Stimulated activated CD8-positive, alpha-beta memory T cell treated with anti-CD3 and anti-CD28 coated beads, Interleukin-4, amount 100 ng/mL, for 1 hour (primary cell): ENCODE measurements around the gene ACSL1.

ENCODE experiments used
- DNase-seq, 2 donors: peaks; one replicate each; pipeline ENCODE4 v3.0.0-alpha.2; 2020; ENCODE audit warnings: low read depth in 2 of 2, low spot score in 1 of 2

ACSL1 gene

DNA sequence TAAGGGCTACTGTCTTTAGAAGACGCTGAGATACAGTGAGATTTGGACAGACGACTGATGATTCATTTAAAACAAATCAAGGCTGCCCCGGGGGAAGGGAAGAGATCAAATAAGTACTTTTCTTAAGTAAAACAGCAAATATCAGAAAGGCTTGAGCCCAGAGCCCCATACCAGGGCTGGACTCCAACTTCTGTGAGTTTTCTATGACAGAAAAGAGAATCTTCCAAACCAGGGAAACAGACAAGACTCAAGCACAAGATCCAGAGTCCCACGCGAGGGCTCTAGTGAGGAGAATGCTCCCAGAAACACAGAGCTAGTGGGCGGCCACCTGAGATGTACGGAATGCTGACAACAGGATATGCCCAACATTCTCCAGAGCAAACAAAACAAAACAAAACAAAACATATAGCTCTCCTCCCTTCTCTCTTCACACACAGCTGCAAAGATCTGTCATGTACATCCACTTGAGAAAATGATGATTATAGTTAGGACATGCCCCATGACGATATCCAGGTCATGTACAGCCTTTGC, 13.1 kb downstream of the ACSL1 start:
- DNase-seq = no peak

DNA sequence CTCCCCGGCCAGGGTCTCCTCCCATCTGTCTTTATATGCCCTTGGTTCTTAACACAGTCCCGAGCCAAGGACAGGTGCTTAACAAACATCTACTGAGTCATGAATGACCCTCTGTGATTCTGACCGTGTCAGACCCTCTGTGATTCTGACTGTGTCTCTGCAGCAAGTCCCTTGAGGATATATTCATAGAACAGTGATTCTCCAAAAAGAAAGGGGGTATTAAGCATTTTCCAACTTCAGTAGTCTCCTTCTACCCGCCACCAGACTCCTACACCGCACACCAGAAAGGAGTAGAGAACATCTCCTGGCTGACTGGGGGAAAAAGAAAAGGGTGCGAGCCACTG, 13.6 kb downstream of the ACSL1 start:
- no peak for DNase-seq

DNA sequence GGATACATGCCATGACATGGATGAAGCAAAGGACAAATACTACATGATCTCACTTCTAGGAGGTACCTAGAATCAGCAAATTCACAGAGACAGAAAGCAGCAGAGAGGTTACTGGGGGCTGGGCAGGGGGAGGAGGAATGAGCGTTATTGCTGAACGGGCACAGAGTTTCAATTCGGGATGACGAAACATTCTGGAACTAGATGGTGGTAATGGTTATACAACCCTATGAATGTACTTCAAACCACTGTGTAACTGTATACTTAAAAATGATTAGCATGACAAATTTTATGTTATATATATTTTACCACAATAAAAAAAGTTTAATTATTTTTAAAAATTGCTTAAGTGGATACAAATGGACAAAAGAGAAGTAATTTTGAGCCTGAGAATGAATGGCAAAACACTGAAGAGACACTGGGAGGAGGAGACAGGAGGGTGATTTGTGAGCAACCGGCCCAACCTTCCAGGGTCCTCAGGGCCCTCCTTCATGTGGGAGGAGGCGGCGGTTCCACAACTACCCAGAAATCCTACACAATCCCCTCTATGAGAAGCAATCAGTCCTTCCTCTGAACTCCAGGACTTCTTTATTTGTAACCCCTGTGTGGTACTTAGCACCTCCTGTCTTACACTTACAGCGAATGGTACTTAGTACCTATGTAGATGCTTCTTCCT, 14.1 kb downstream of the ACSL1 start:
- no peak for DNase-seq

DNA sequence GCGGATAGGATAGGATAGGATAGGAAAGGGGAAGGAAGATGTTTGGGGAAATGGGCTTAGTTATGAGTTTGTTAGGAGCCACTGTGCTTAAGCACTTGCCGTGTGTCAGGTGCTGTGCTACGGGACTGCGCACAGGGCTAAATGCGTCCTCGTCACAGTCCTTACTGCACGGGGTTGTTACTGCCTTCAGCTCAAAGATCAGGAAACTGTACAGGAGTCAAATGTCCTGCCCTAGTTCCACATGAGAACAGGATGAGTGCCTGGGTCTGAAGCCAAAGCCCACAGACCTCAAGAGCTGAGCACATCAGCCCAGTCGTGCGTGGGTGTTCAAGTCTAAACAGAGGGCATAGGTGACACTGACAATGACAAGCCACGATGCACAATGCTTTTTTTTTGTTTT, 15.0 kb downstream of the ACSL1 start:
- DNase-seq = no peak

DNA sequence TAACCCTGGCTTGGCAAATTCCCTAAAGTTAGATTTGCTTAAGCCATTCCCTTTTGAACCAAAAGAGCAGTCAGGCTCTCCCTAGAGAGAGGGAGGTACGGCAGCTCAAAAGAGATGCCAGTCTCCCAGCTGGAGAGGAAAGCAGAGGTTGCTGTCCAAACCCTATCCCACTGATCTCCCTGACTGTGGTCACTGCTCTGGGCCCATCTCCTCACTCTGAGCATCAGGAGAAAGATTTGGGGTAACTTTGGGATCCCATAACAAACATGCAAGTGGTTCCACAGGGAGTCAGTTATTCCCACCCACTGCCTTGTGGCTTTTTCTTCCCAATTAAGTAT, 17.1 kb downstream of the ACSL1 start:
- DNase-seq = no peak

DNA sequence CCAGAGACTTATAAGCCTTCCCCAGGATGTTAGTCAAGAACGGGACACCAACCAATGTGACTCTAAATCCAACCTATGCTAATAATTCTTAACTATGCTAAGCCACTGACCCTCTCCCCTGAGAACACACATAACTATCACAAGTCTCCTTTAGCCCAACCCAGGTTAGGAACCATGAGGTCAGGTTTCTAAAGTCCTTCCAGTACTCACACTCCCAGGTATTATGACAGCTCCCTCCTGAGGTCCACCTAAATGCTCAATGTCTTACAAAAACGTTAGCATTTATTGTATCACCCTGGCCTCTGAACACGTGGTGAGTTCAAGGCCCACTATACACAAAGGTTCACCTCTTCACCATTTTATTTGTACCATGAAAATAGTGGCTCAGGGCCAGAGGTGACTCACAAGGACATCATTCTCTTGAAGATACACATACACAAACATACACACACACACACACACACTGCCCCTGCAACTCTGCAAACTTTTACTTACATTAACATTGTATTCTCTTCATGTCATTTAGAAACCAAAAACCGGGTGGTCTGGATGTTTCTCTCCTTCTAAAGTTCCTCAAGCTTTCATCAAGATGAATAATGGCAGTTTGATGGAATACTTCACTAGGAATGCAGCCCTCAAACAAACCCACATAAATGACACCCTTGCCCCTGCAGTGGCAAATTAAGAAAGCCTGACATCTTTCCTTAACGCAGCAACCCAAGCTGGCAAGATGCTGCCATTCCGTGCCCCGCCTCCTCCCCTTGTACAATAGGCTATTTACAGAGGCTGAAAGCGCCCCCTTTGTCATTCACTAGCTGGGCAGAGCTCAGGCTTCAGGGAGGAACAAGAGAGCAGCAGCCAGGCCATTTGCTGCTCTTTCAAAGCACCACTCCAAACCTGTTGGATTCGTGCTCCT, 17.7 kb downstream of the ACSL1 start:
- no peak for DNase-seq

DNA sequence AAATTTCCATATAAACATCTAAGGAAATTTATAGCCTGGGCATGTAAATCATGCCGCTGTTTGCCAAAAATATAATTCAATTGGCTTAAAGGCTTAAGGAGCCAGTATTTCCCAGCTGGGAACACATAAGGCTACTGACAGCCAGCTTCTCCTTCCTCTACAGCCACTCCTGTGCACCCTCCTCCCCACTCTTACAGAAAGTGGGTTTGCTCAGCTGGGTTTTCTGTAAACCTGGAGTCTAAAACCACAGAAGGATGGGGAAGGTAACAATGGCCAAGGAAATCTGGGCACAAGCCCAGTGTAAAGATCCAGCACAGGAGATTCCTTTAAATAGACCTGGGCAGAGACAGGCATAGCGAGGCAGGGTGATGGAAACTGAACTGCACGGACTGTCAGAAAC, 18.5 kb downstream of the ACSL1 start:
- no peak for DNase-seq

DNA sequence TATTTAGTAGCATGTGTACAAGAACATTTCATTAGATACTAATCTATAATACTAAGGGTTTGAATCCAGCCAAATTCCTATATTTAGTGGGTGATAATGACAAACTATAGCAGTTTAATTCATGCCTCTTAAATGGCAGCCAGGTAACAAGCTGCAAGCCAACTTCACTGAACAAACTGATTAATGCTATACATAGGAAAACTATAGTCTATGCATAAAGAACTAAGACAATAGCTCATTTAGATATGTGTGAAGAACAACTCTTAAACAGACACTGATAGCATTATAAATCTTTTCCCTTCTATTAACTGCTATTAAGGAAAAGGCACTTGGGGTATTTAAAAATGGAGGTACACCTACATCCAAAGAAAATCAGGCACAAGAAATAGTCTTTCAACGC, 19.1 kb downstream of the ACSL1 start:
- DNase-seq = no peak

DNA sequence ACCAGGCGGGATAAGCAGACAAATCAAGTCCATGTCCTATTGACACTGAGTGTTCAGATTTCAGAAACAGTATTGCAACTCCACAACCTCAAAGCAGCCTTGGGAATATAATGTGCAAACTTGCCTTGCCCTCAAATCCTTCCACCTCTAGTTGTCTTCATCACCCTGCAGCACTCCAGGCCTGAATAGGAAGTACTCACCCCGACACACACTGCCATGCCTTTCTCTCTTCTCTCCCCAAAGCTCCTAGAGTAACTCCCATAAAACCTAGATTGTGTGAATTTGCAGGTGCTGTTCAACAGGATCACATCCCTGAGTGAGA, 19.6 kb downstream of the ACSL1 start:
- no peak for DNase-seq

DNA sequence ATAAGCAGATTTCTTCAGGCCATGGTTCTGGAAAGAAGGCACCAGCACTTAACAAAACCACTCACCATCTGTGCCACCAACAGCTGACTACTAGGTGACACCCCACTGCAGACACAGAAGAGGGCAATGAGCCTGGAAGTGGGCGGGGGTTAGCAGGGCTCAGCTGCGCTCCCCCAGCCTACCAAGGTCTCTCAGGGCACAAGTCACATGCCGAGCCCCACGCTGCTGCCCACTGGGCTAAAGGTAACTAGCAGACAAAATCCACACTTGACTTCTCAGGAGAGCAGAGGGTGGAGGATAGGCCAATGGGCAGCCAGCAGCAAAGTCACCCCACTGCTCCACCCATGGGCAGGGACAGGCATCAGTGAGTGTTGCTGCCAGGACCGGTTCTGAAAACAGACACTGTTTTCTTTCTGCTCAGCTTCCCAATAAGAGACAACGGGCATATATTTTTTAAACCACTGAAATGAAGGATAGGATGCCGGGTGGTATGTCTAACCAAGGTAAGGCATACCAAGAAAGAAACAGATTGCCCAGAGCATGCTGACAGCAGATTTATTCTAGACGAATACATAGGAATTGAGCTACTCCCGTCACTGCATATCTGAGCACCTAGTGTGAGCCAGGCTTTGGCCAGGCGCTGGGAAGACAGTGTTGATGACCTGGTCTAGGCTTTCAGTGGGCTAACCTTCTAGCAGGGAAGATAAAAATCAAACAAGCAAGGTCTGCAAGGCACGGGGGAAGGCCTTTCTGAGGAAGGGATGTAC, 20.1 kb downstream of the ACSL1 start:
- DNase-seq = no peak

DNA sequence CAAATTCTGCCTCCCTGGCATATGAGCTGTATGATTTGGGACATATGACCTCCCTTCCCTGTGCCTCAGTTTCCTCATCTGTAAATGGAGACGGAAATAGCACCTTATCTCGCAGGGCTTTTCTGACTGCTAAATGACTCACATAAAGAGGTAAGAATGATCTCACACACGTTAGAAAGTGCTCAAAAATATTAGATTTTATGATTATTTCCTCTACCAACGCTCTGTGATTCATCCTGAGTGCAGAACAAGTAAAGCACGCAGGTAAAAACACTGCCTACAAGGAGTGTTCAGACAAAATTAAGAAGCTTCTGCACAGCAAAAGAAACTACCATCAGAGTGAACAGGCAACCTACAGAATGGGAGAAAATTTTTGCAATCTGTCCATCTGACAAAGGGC, 21.1 kb downstream of the ACSL1 start:
- DNase-seq = no peak

DNA sequence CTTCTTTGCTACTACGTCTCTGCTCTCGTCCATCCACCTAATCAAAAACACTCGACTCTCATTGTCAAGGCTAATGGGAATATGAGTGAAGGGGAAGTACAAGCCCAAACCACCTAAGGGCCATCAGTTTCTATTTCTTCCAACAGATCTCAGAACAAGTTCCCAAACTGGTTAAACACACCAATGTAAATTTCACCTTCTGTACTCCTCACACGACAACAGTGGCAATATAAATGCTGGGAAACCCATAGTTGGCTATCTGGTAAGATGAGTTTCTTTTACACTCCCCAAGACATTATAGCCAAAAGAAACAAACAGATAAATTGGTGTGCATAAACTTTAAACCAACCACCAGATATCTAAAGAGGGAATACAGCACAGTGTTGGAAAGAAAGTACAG, 21.9 kb downstream of the ACSL1 start:
- no peak for DNase-seq

DNA sequence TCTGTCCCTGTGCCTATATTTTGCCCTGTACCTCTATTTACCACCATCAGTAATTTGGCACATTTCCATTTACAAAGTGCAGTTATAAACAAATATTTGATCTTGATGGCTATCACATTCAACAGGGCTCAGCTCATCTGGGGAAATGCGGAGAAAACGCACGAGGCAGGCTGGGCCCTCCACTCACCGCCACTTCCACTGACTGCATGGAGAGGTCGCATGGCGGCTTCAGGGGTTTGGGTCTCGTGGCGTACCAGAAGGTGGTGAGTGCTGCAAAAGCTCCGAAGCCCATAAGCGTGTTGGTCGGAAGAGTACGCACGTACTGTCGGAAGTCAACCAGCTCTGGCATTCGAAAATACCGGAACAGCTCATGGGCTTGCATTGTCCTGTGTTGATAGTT, 22.6 kb downstream of the ACSL1 start:
- DNase-seq = no peak

DNA sequence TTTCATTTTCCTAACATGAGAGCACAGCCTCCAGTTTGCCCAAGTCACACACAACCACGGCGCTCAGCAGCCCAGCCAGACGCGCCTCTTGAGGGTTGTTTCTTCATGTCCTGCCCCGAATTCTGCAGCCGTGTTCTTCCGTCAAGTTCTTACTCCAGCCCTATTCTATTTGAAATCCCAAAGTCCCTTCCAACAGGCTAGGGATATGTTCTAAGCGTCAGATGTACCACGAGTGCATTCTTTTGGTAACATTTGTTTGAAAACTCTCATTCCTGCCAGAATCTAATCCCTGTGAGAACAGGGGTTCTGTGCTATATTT, 23.1 kb downstream of the ACSL1 start:
- no peak for DNase-seq

DNA sequence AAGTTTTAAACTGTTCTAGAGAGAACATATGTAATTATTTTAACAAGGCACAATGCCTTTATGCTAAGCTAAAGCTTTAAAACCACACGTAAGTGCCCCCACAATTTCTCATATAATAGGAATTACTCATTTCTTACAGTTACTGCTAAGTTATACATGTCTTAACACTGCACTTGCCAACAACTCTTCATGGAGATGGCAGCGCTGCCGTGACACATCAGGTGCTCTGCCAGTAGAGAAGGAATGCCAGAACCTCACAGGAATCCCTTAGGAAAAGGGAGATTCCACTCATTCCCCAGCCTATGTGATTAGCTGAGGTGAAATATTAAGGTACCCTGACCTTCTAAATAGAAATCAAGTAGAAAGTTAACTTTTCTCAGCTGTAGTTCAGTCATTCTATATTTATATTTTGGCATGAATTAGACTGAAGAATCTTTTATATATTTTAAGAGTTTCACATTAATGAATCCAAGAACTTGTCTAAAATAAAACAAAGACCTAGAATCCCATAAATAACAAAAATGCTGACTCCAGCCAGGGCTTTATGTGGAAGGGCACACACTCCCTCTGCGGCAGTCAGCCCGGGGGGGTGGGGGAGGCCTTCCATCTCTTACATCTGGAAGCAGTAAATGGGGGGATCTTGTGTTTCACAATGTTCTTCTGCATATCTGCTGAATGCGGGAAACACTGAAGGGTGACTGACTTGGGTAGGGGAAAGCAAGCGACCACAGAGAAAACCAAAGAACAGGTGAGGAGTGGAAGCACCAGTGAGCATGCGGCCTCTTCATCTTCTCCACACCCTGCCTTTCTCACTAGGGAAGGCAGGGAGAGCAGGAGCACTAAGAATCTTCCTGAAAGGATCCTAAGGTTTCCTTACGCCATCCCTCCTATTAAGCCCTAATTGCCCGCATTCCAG, 23.7 kb downstream of the ACSL1 start:
- no peak for DNase-seq

DNA sequence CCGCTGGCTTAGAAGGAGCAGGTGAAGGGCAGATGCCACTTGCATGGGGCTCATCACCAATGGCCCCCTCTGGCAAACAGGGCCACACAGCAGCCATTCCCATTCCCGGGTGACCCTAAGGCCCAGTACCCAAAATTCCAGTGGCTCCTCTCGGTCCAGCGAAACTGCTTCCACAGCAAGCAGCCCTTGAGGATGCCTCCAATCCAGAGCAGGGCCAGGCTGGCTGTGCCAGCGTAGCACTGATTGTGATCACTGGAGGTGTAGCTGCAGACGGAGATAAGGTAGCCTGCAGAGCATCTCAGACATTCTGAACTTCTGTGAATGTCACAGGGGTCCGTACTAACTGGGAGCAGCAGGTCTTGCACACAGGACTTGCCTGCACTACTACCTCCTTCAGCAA, 27.3 kb downstream of the ACSL1 start:
- no peak for DNase-seq

DNA sequence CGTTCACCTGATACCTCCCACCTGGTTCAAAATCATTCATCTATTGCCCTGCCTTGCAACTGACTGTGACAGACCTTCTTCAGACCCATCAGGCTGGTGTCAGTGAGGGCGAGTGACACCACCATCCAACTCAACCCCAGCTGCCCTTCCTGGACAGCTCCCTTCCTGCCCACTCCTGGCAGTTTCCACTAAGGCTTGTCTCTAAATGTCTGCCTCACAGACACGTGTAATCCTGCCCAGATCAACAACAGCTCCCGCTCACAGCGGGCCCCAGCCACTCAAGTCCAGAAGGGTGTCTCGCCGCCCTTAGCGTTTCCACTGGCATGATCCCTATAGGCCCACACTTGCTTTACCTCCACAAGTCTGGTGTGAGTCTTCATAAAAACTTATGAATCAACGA, 28.9 kb downstream of the ACSL1 start:
- no peak for DNase-seq

DNA sequence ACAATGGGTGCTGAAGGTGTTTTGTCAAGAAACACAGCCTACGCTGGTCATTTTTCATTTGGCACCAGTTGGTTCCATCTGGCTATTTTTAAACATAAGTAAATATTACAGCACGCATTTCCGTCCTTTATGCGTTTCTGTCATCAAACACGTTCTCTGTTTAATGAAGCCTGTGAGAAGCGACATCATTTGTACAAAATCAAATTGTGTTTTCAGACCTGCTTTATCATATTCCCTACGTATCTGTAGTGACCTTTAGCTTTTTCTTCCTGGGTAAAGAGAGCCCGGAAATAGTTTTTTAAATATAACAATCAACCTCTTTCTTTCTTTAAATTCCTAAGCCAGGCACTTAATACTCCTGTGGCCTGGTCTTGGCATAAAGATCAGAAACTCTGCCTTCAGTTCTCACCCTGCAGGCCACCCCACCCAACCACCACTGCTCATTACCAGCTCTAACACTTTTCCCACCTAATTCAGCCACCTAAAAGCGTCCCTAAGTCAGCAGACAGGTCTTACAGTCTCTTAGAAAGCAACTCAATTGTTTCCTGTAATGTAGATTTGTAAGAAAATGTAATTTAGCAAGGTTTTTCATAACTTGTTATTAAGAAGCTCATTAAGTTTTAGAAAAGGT, 30.4 kb downstream of the ACSL1 start:
- no peak for DNase-seq

DNA sequence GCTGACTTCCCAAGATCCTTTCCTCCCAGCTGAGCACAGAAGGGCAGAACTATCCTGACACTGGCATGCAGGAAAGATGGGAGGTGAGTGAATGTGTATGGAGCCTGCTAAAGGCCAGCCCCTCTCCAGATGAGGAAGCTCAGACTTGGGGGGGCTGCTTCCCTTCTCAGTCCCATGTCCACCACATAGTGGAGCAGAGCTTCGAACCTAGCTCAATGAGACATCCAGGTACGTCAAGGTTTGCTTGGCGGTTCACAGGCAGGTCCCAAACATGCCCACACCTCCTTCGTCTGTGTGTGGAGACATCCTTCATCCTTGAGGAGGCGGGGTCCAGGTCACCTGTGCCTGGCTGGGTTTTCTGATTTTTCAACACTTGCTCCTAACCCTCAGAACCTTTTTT, 31.3 kb downstream of the ACSL1 start:
- no peak for DNase-seq

DNA sequence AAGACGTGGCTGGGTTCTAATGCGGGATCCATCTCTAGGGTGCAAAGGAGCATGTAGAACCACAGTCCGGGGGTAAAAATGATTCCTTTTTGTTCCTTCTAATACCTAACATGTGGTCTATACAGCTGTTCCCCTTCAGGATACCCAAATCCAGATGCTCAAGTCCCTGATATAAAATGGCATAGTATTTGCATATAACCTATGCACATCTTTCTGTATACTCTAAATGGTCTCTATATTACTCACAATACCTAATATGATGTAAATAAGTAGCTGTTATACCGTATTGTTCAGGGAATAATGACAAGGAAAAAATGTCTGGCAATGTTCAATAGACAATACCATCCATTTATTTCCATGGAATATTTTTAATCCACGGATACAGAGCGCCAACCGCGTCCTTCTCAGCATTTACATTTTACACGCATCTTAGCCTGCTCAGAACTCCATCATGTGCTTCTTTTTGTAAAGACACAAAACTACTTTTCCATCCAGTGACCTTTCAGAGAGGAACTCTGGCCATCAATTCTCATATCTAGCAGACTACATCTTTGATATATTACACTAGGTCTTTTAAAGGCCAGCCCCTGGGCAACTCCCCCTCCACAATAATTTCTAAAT, 31.9 kb downstream of the ACSL1 start:
- DNase-seq = no peak
